ENCODE results near the gene MYO1H.

- no peak for TF ChIP-seq CTCF (IDR thresholded peaks at IDR 0.05)
- no peak for TF ChIP-seq ZFX (IDR thresholded peaks at IDR 0.05; ENCODE audit: borderline replicate concordance)
Measured at GRCh38 chr12:109450980-109451379, 103.3 kb downstream of the MYO1H start.
